ENCODE measurements around the gene SLITRK5. TPM values are rescaled to one million over a fixed set of nuclear protein-coding genes. Genes with fewer than 3 reads are reported as not detected.

Gene SLITRK5, protein sequence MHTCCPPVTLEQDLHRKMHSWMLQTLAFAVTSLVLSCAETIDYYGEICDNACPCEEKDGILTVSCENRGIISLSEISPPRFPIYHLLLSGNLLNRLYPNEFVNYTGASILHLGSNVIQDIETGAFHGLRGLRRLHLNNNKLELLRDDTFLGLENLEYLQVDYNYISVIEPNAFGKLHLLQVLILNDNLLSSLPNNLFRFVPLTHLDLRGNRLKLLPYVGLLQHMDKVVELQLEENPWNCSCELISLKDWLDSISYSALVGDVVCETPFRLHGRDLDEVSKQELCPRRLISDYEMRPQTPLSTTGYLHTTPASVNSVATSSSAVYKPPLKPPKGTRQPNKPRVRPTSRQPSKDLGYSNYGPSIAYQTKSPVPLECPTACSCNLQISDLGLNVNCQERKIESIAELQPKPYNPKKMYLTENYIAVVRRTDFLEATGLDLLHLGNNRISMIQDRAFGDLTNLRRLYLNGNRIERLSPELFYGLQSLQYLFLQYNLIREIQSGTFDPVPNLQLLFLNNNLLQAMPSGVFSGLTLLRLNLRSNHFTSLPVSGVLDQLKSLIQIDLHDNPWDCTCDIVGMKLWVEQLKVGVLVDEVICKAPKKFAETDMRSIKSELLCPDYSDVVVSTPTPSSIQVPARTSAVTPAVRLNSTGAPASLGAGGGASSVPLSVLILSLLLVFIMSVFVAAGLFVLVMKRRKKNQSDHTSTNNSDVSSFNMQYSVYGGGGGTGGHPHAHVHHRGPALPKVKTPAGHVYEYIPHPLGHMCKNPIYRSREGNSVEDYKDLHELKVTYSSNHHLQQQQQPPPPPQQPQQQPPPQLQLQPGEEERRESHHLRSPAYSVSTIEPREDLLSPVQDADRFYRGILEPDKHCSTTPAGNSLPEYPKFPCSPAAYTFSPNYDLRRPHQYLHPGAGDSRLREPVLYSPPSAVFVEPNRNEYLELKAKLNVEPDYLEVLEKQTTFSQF
- 6.3 TPM for total RNA-seq
- polyA plus RNA-seq: 0.08 TPM

GRCh38 chr13:87671031-87671752, at the start of gene SLITRK5:
TSS of gene SLITRK5 (plus strand) at chr13:87671371. CDS start at chr13:87675389, 4,018 bp downstream.
- DNase-seq (ENCODE audit: extremely low spot score): peak; percentile 23
- peak within 1 kb of the TSS; percentile 27 for H3K4me3 ChIP-seq (ENCODE audit: low read depth, low read length)
- no peak within 1 kb of the TSS for H3K27ac ChIP-seq (ENCODE audit: low read depth)
- under 1% methylated on average over 43 of the region's 43 CpGs for WGBS
- H3K4me1 ChIP-seq (ENCODE audit: insufficient read depth): no peaks in the 10 kb centered on the region
- no peaks in the 10 kb centered on the region for H3K36me3 ChIP-seq (ENCODE audit: insufficient read depth)

GRCh38 chr13:87622971-87623370, 48.2 kb upstream of the SLITRK5 start:
- no peaks in the 10 kb centered on the region for H3K36me3 ChIP-seq (ENCODE audit: insufficient read depth)
- H3K4me3 ChIP-seq (ENCODE audit: low read depth, low read length): no peak overlapping the region
- WGBS: 39% methylated on average over 1 of the region's 1 CpG
- H3K4me1 ChIP-seq (ENCODE audit: insufficient read depth): no peaks in the 10 kb centered on the region
- H3K27ac ChIP-seq (ENCODE audit: low read depth): no peak overlapping the region
- peak; percentile 11 for DNase-seq (ENCODE audit: extremely low spot score)

- WGBS: 13% methylated on average over 2 of the region's 2 CpGs
- Histone ChIP-seq H3K4me1 (ENCODE audit: insufficient read depth) (no peaks in the 10 kb centered on the region), H3K4me3 (ENCODE audit: low read depth, low read length) (no peak overlapping the region), H3K27ac (ENCODE audit: low read depth) (no peak overlapping the region), H3K36me3 (ENCODE audit: insufficient read depth) (no peaks in the 10 kb centered on the region)
- DNase-seq (ENCODE audit: extremely low spot score): no peak
Measured at GRCh38 chr13:87656306-87656705, 14.9 kb upstream of the SLITRK5 start.

GRCh38 chr13:87661471-87661870, 9.7 kb upstream of the SLITRK5 start:
- DNase-seq (ENCODE audit: extremely low spot score): no peak
- WGBS: 24% methylated on average over 3 of the region's 3 CpGs
- no peaks in the 10 kb centered on the region for H3K4me1 ChIP-seq (ENCODE audit: insufficient read depth)
- H3K4me3 ChIP-seq (ENCODE audit: low read depth, low read length): no peak overlapping the region
- H3K36me3 ChIP-seq (ENCODE audit: insufficient read depth): no peaks in the 10 kb centered on the region
- H3K27ac ChIP-seq (ENCODE audit: low read depth): no peak overlapping the region

GRCh38 chr13:87666831-87667230, 4.3 kb upstream of the SLITRK5 start:
- no peak overlapping the region for H3K4me3 ChIP-seq (ENCODE audit: low read depth, low read length)
- H3K4me1 ChIP-seq (ENCODE audit: insufficient read depth): no peaks in the 10 kb centered on the region
- H3K36me3 ChIP-seq (ENCODE audit: insufficient read depth): no peaks in the 10 kb centered on the region
- WGBS: 27% methylated on average over 1 of the region's 1 CpG
- H3K27ac ChIP-seq (ENCODE audit: low read depth): no peak overlapping the region
- DNase-seq (ENCODE audit: extremely low spot score): no peak

- Histone ChIP-seq H3K4me3 (ENCODE audit: low read depth, low read length) (no peak overlapping the region), H3K36me3 (ENCODE audit: insufficient read depth) (no peaks in the 10 kb centered on the region), H3K4me1 (ENCODE audit: insufficient read depth) (no peaks in the 10 kb centered on the region), H3K27ac (ENCODE audit: low read depth) (no peak overlapping the region)
- WGBS: 77% methylated on average over 1 of the region's 1 CpG
- no peak for DNase-seq (ENCODE audit: extremely low spot score)
Measured at GRCh38 chr13:87667686-87668085, 3.5 kb upstream of the SLITRK5 start.

GRCh38 chr13:87669379-87669978, 1.7 kb upstream of the SLITRK5 start:
- 37% methylated on average over 3 of the region's 3 CpGs for WGBS
- no peaks in the 10 kb centered on the region for H3K4me1 ChIP-seq (ENCODE audit: insufficient read depth)
- no peak for DNase-seq (ENCODE audit: extremely low spot score)
- no peak overlapping the region for H3K27ac ChIP-seq (ENCODE audit: low read depth)
- H3K36me3 ChIP-seq (ENCODE audit: insufficient read depth): no peaks in the 10 kb centered on the region
- no peak overlapping the region for H3K4me3 ChIP-seq (ENCODE audit: low read depth, low read length)

DNA sequence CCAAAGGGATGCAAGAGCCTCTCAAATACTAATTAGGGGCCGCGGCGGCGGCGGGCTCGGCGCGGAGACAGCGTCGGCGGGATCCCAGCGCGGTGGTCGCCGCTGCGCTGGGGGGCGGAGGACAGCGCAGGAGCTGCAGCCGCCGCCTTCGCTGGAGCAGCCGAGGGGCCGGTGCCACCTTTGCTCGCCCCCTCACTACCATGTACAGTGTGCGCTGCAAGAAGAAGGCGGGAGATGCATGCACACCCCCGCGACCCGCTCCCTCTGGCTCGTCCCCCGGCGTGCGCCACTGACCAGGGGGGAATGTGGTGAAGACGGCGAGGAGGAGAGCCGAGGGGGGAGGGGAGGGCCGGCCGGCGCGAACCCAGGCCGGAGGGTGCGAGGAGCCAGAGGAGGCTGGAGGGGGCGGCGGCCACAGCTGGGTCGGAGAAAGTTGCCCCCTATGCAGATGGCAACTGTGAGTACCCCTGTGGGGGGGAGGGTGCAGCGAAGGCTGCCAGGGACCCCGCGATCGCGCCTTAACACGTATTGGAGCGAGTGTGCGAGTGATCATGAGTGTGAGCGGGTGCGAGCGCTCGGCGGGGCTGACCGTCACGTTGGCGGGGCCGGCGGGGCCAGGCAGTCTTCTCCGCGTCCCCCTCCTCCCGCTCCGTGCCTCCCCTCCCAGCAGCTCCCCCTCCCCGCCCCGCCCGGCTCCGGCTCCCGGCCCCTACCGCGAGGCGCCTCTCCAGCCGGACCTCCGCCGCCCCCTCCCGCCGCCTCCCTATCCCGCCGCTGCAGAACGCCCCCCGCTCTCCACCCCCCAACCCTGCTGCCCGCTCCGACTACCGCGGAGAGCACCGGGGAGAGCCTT, 808 bp downstream of the SLITRK5 start:
- Histone ChIP-seq H3K4me3 (ENCODE audit: low read depth, low read length) (peak overlapping the region; percentile 27), H3K4me1 (ENCODE audit: insufficient read depth) (no peaks in the 10 kb centered on the region), H3K36me3 (ENCODE audit: insufficient read depth) (no peaks in the 10 kb centered on the region), H3K27ac (ENCODE audit: low read depth) (no peak overlapping the region)
- DNase-seq (ENCODE audit: extremely low spot score): no peak
- WGBS: under 1% methylated on average over 87 of the region's 89 CpGs

GRCh38 chr13:87674247-87674738, 3.1 kb downstream of the SLITRK5 start:
- WGBS: 5% methylated on average over 27 of the region's 27 CpGs
- DNase-seq (ENCODE audit: extremely low spot score): no peak
- no peak overlapping the region for H3K27ac ChIP-seq (ENCODE audit: low read depth)
- H3K4me3 ChIP-seq (ENCODE audit: low read depth, low read length): no peak overlapping the region
- H3K4me1 ChIP-seq (ENCODE audit: insufficient read depth): no peaks in the 10 kb centered on the region
- no peaks in the 10 kb centered on the region for H3K36me3 ChIP-seq (ENCODE audit: insufficient read depth)

DNA sequence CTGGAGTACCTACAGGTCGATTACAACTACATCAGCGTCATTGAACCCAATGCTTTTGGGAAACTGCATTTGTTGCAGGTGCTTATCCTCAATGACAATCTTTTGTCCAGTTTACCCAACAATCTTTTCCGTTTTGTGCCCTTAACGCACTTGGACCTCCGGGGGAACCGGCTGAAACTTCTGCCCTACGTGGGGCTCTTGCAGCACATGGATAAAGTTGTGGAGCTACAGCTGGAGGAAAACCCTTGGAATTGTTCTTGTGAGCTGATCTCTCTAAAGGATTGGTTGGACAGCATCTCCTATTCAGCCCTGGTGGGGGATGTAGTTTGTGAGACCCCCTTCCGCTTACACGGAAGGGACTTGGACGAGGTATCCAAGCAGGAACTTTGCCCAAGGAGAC, 4.7 kb downstream of the SLITRK5 start:
- no peak overlapping the region for H3K27ac ChIP-seq (ENCODE audit: low read depth)
- 79% methylated on average over 10 of the region's 10 CpGs for WGBS
- no peak for DNase-seq (ENCODE audit: extremely low spot score)
- H3K4me1 ChIP-seq (ENCODE audit: insufficient read depth): no peaks in the 10 kb centered on the region
- no peaks in the 10 kb centered on the region for H3K36me3 ChIP-seq (ENCODE audit: insufficient read depth)
- H3K4me3 ChIP-seq (ENCODE audit: low read depth, low read length): no peak overlapping the region

- Histone ChIP-seq H3K4me1 (ENCODE audit: insufficient read depth) (no peaks in the 10 kb centered on the region), H3K4me3 (ENCODE audit: low read depth, low read length) (no peak overlapping the region), H3K36me3 (ENCODE audit: insufficient read depth) (no peaks in the 10 kb centered on the region), H3K27ac (ENCODE audit: low read depth) (no peak overlapping the region)
- DNase-seq (ENCODE audit: extremely low spot score): no peak
- WGBS: 75% methylated on average over 33 of the region's 33 CpGs
Measured at GRCh38 chr13:87676254-87677042, 5.3 kb downstream of the SLITRK5 start.
